Gastrocnemius medialis (tissue), 4 donors: ENCODE measurements around the gene EFHD2.

Experiments used
- POLR2A ChIP-seq, 2 donors: fragments of 450-650 bp; IDR thresholded peaks; one replicate each; pipeline ENCODE4 v1.6.1; 2017; ENCODE audit warnings: antibody characterized with exemption in 2 of 2, mild to moderate bottlenecking in 2 of 2, moderate library complexity in 2 of 2
- TF ChIP-seq, protein P1 (sequence below), 5 experiments: fragments of 450-650 bp in 3 of 5; fragments of 200-600 bp in 2 of 5; sonication (generic) in 2 of 5; IDR thresholded peaks in 4 of 5; conservative IDR thresholded peaks in 1 of 5; 1 replicate in 4 of 5; 2 replicates in 1 of 5; pipeline ENCODE4 v1.5.1; 2016 to 2019; ENCODE audit warnings: antibody characterized with exemption in 5 of 5, mild to moderate bottlenecking in 3 of 5, moderate library complexity in 3 of 5

DNA sequence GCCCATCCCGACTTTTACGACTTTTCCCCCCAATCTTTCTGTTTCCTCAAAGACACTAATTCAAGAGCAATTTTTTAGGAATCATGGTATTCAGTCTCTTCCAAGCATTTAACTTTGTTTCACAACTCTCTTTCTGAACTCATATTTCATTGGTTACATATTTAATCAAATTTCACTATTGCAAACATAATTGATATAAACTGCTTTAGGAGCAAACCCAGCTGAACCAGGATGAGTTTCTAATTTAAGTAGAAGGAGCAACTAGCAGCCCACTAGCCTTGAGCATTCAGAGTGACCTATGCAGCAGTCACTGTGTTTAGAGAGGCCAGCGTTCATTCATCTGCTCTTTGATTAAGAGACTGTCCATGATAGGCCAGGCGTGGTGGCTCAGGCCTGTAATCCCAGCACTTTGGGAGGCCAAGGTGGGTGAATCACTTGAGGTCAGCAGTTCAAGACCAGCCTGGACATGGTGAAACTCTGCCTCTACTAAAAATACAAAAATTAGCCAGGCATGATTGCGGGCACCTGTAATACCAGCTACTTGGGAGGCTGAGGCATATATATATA, 68.0 kb downstream of the EFHD2 start:
- TF ChIP-seq, protein P1, sequence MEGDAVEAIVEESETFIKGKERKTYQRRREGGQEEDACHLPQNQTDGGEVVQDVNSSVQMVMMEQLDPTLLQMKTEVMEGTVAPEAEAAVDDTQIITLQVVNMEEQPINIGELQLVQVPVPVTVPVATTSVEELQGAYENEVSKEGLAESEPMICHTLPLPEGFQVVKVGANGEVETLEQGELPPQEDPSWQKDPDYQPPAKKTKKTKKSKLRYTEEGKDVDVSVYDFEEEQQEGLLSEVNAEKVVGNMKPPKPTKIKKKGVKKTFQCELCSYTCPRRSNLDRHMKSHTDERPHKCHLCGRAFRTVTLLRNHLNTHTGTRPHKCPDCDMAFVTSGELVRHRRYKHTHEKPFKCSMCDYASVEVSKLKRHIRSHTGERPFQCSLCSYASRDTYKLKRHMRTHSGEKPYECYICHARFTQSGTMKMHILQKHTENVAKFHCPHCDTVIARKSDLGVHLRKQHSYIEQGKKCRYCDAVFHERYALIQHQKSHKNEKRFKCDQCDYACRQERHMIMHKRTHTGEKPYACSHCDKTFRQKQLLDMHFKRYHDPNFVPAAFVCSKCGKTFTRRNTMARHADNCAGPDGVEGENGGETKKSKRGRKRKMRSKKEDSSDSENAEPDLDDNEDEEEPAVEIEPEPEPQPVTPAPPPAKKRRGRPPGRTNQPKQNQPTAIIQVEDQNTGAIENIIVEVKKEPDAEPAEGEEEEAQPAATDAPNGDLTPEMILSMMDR (IDR thresholded peaks at IDR 0.05 in 4 of 5, conservative IDR thresholded peaks at IDR 0.05 in 1 of 5): no peak
- no peak for TF ChIP-seq POLR2A (IDR thresholded peaks at IDR 0.05)
